HG03103 (cell line): Measurements from ENCODE around the gene LRMDA.
"Not testable (repeated sequence)": the region's sequence is repeated elsewhere in the genome, so short reads cannot be mapped to it uniquely, and the experiment has no call there.

Source experiments
- ATAC-seq: cut with Tn5 transposase; IDR thresholded peaks from one replicate; pipeline ENCODE4 v1.9.1; 2021; ENCODE audit warnings: low read depth; ENCODE audit not compliant: unreplicated experiment

The LRMDA gene

GRCh38 chr10:76572021-76572420 lies 1140.6 kb downstream of the LRMDA start:
- no peak for ATAC-seq

GRCh38 chr10:76576276-76576962 lies 1145.0 kb downstream of the LRMDA start:
- no peak for ATAC-seq

- no peak for ATAC-seq
Observed at GRCh38 chr10:76577455-76577854, 1146.0 kb downstream of the LRMDA start.

- ATAC-seq = no peak
Observed at GRCh38 chr10:76581506-76582256, 1150.3 kb downstream of the LRMDA start.

- ATAC-seq = no peak
Observed at GRCh38 chr10:76582531-76582930, 1151.1 kb downstream of the LRMDA start.

- ATAC-seq = no peak
Observed at GRCh38 chr10:76583711-76584161, 1152.3 kb downstream of the LRMDA start.

- not testable (repeated sequence) for ATAC-seq
Observed at GRCh38 chr10:76584466-76584865, 1153.0 kb downstream of the LRMDA start.
